CD4-positive, alpha-beta T cell treated with Interleukin-4 for 4 hours (primary cell): Measurements from ENCODE around the gene LRRC61.
A peak's percentile ranks its signal among the peaks of the same experiment; 100 is the strongest.

Source experiments
- DNase-seq: peaks from one replicate; pipeline ENCODE4 v3.0.0-alpha.2; 2020

Gene LRRC61

DNA sequence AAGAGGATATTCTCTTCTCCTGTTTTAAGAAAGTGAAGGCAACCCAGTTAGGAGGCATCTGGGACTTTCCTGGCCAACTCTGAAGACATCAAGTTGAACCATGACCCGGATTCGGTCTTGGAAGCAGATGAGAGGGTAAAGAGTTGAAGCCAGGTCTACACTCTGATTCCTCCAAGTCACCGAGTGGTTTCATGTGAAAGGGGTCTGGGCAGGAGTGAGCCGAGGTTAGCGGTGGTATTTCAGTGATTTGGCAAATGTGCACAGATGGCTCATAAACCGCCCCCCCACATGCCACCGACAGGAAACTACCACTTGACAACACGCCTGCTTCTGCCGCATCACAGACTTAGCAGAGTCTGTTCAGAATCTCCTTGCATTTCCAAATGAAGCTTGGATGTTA is 34.1 kb downstream of the LRRC61 start:
- DNase-seq = peak; percentile 86

DNA sequence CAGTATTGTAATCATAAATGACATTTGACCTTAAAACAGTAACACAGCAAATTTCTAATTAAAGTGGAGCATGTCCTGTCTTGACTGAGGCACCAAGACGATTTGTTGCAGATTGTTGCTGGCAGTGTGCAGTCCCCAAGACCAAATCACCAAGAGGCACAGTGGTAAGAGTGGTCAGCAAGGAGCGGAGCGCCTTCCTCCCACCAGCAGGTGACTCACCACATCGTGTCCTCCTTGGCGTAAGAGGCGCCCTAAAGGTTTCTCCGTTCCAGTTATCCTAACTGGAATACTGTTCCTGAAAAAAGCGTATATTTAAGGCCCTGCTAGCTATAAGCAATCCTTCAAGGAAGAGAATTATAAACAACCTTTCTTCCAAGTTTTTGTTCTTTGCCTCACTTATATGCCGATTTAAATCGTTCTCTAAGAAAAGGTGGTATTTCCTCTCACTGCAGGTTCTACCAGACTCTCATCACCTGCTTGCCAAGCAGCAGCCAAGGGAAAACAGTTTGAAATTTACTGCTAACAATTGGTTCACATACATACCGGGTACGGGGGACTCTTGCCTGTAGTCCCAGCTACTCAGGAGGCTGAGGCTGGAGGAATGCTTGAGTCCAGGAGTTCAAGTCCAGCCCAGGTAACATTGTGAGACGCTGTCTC is 34.7 kb downstream of the LRRC61 start:
- DNase-seq = no peak

DNA sequence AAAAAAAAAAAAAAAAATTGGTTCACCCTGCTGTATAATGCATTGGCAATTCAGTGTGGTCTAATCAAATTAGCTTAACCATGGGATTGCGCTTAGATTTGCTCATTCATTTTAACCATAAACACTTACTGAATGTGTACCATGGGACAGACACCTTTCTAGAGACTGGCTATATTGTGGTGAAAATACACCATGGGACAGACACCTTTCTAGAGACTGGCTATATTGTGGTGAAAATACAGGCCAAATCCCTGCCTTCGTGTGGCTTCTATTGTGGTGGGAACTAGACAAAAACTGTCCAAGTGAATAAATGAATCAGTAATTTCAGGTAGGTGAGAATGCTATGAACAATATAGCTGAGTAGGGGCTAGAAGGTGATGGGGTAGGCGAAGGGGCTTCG is 35.3 kb downstream of the LRRC61 start:
- DNase-seq = no peak

DNA sequence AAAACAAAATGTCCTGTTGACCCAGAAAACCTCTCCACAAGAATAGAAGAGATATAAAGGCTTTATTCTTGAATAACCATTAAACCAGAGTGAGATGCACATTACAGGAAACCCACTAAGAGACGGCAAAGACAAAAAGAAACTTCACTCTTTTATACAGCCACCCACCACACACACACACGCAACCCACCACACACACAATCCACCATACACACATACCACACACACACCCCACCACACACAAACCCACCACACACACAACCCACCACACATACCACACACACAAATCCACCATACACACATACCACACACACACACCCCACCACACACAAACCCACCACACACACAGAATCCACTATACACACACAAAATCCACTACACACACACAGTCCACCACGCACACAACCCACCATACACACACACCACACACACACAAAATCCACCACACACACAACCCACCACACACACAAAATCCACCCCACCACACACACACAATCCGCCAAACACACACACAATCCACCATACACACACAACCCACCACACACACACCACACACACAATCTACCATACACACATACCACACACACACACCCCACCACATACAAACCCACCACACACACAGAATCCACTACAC is 36.0 kb downstream of the LRRC61 start:
- no peak for DNase-seq

DNA sequence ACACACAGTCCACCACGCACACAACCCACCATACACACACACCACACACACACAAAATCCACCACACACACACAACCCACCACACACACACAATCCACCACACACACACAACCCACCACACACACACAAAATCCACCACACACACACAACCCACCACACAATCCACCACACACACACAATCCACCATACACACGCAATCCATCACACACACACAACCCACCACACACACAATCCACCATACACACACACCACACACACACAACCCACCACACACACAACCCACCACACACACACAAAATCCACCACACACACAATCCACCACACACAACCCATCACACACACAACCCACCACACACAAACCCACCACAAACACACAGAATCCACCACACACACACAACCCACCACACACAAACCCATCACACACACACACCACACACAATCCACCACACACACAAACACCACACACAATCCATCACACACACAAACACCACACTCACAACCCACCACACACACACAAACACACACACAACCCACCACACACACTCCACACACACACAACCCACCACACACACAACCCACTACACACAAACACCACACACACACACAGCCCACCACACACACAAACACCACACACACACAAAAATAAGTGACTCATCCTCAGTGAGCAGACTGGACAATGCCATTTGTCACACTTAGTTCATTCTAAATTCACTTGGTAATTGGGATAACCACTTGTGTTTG is 36.6 kb downstream of the LRRC61 start:
- DNase-seq = no peak

DNA sequence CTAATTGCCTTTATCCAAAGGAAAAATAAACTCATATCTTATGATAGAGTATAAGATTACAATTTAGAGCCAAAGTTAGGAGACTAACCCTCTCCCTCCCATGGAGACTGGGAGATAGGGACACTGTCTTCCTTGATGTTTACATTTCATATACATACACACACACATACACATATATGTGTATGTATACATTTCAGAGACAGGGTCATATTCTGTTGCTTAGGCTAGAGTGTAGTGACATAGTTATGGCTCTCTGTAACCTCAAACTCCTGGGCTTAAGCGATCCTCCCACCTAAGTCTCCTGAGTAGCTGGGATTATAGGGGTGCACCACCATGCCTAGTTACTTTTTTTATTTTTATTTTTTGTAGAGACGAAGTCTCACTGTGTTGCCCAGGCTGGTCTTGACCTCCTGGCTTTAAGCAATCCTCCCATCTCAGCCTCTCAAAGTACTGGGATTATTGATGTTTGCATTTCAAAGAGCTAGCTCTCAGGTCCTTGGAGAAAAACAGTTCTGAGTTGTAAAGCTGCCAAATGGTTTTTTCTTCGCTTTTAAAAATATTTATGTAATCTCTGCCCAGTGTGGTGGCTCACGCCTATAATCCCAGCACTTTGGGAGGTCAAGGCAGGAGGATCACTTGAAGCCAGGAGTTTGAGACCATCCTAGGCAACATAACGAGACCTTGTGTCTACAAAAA is 37.4 kb downstream of the LRRC61 start:
- DNase-seq = no peak

DNA sequence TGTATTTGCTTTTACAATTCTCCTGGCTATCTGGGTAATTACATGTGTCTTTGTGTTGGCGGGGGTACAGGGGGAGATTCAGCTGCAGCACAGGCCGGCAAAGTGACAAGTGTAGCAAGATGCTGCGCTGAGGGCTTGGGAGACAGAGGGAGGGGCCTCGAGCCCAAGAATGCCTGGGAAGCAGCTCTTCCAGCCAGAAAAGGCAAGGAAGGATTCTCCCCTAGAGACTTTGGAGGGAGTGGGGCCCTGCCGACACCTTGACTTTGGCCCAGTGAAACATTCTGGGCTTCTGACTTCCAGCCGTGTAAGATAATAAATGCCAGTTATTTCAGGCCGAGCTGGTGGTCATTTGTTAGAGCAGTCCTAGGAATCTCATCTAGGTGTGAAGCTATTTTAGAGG is 38.2 kb downstream of the LRRC61 start:
- DNase-seq = no peak

DNA sequence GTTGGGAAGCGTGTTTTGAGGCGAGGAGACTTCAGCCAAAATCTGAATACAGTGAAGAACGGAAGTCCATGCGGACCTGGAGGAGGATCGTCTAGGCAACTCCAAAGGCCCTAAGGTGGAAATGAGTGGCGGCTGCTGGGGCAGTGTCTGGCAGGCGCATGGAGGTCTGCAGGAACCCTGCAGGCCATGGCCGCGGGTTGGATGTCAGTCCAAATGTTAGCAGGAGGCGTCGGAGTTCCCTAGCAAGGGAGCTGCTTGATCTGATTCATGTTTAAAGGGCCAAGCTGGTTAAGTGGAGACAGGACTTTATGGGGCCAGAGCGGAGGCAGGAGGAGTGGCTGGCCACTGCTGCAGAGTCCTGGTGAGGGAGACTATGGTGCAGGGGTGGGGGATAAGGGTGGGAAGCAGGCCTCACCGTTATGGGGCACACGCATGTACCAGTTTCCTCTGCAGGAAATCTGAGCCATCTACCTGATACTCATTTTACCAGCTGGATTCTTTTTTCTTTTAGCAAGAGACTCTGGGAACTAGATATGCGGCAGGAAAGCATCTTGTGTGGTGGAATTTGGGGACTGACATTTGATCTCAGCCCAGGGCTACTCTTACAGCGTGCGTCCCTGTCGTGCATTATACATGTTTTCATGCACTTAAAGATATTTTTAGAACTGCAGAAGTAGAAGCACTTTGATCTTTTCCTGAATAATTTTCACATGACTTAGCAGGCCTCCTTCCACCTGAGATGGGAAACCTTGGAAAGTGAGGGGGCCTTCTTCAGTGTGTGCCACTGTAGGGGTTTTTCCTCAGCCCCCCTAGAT is 38.9 kb downstream of the LRRC61 start:
- DNase-seq = no peak

DNA sequence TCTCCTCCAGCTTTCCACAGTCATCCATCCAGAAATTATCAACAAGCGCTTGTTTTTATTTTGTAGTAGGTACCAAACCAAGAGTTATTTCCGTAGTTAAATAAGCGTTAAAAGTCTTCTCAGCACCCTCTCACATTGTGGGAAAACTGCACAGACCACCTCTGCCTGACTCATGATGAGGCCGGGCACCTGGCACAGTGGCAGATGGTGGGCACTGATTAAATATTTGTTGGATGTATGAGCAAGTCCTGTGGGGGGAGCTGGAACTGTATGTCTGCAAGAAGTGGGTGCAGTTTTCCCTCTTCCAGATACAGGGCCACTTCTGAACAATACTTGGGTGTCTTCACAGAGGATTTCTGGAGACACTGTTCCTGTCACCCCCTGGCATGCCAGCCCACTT is 40.2 kb downstream of the LRRC61 start:
- DNase-seq = no peak

DNA sequence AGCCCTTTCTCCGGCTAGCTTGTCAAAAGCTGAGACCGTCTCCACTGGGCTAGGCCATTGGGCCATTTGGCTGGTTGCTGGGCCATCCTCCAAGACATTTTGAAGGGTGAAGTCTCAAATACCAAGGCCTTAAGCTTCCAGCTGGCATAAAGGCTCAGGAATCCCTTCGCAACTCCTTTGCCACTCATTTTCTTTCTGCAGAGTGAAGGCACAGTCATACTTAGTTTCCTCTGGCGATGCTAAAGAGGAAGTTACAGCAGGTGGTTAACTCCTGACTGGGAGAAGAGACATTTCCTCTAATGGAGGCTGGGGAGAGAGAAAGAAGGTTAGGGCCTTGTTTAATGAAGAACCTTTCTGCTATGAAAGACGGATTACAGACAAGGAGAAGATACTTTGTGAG is 40.7 kb downstream of the LRRC61 start:
- DNase-seq = no peak

DNA sequence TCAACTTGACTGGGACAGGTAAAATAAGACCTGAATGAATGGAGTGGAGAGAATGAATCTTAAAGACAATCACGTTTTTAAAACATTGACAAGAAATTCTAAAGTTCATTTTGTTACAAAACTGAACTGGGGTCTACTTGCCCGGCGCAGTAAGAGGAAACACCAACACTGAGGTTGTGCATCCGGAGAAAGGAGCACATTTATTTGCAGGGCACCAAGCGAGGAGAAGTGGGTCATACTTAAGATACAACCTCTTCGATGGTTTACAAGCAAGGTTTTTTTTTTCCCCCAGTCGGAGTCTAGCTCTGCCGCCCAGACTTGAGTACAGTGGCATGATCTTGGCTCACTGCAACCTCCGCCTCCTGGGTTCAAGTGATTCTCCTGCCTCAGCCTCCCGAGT is 42.0 kb downstream of the LRRC61 start:
- DNase-seq = no peak

DNA sequence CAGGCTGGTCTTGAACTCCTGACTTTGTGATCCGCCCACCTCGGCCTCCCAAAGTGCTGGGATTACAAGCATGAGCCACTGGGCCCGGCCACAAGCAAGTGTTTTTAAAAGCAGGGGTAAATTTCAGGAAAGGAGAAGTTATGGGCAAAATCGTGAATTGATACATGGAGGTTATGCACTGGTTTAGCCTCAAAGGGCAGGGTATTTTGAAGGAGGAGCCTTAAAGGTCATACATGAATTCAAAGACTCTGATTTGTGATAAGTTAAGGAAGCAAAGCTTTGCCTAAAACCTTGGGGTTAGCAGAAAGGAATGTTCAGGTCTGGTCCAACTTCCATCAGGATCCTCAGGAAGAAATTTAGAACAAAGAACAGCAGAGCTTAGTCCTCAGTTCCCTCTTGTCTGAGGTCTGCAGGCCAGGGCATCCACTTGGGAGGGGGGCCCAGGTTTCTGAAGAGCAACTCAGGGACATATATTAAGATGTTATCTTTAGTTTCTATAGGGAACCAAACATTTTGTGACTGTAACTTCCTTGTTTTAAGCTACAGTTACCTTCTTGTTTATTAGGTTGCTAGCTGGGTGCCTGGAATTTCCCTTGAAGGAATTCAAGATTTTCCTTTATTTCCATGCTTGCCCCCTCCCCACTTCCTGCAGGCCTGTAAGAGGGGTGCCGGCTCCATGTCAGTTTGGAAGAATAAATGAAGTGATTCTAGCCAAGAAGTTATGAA is 42.7 kb downstream of the LRRC61 start:
- DNase-seq = no peak

DNA sequence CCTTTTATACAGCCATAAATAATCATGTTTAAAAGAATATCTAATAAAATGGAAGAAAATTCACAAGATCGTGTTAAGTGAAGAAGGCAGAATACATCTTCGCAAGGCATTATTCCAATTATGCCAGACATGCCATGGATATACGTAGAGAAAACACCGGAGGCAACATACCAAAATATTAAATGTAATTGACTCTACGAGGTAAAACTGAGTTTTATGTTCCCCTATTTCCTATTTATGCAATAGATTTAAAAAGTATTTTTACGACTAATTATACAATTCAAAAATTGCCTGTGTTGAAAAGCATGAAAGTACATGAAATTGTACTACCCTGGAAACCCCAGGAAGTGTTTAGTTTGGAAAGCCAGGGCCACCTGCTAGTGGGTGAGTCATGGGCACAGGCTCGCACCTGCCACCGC is 44.5 kb downstream of the LRRC61 start:
- no peak for DNase-seq

DNA sequence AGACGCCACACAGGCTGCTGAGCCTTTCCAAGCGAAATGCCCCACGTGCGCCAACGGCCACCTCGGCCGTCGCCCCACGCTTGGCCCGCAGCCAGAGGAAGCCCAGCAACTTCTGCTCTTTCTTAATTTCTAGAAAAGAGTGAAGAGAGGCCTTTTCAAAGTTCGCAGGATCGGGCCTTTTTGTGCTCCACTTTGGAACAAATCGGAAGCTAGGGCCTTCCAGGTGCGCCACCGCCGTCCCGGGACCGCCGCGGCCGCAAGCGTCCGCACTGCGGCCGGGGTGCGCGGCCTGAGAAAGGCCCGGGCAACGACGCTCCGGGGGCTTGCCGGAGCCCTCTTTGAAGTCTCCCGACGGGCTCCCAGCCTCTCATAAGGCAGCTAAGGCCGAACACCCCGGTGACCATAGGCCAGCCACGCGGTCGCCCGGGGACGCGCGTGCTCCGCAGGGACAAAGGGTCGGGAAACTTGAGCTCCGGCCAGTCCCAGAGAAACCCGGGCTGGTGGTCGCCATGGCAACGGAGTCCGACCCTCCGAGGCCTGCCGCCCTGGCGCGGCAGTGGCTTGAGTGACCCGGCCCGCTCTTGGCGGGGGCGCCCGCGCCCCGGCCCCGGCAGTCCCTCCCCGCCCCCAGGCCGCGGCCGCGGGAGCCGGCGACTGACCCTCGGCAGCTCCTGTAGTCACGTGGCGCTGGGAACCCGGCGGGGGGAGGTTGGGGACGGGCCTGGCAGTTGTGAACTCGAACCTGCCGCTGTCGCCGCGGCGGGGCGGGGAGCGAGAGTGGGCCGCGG is 45.1 kb downstream of the LRRC61 start, which contains the start of gene REPIN1:
REPIN1 (plus strand) TSS at position 727 of the 788 bp plus-strand sequence. CDS start 890 bp downstream, outside the sequence.
- peak; percentile 89 for DNase-seq

DNA sequence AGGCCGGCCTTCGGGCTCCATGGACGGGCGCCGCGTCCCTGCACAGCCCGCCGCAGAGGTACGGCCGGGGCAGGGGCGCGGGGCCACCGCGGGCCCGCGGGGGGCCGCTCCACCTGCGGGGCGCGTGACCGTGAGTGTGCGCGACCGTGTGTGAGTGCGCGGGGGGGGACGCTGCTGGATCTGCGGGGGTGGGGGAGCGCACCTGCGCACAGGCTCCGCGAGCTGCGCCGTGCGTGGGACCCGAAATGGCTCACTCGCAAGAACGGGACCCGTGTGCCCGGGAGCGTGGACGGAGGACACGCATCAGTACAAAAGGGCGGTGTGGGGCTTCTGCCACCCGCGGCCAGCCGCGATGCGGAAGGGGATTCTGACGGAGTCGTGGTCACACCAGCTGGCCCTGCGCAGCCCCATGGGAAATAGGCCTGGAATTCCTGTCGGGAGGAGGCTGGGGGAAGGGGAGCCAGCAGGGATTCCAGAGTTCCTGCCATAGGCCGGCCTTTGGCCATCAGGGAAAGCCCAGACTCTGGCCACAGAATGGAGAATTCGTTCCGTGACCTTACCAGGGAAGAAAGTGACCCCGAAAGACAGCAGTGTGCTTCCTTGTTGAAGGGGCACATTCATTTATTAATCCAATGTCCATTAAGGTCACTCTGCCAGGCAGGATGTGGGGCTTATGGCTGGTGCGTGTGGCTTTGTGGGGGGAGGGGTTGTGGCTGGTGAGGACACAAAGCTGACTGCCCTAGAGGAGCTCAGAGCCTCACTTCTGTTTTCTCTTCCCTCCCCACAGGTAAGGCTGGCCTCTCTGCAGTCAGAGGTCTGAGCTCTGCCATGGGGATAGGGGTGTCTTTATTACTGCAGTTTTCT is 46.0 kb downstream of the LRRC61 start:
- DNase-seq = peak; percentile 52

DNA sequence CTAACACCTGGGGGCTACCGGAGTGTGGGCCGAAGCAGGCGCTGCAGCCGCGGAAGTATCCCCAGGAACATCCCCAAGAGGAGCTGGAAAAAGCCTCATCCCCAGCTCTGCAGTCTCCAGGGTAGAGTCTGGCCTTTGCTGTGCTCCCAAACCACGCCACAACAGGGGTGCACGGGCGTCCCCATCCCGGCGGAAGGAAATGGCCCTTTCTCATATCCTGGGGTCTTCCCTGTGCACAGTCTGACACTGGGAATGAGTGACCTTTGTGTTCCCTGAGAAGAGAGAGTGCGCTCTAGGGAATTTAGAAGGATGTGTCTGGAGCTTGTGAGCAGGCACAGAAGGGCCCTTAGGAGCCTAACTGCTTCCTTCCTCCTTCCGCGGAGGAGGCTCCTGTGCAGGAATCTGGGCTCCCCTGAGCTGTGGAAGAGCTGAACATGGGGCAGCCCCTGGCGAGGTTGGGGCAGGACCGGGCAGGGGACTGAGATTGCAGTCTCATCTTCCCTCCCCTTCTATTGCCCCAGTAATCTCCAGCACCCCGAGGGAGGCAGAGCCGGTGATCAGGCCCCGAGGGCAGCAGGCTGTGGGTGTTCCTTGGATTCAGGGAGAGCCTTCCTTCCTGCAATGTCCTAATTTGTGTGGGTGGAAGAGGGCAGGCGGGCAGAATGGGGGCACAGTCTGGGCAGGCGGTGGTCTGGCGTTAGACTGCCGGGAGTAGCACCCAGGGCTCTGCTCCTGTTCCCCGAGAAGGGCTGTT is 46.8 kb downstream of the LRRC61 start:
- DNase-seq = no peak

DNA sequence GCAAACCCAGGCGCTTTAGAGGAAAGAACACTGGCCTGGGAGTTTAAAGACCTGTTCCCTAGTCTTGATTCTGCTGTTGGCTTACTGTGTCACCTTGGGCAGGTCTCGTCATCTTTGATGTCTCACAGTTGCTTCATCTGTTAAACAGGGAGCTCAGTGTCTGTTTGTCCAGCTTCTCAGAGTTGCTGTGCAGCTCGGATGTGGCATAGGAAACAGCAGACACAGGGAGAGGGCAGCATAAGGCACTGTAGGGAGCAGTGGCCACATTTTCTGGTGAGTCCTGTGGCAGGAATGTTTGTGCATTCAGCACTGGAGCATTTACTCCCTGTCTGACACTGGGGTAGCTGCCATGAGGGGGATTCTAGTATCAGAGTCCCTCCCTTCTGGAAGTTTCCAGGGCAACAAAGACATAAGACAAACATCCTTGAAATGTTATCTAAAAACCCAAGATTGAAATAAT is 47.5 kb downstream of the LRRC61 start:
- no peak for DNase-seq

DNA sequence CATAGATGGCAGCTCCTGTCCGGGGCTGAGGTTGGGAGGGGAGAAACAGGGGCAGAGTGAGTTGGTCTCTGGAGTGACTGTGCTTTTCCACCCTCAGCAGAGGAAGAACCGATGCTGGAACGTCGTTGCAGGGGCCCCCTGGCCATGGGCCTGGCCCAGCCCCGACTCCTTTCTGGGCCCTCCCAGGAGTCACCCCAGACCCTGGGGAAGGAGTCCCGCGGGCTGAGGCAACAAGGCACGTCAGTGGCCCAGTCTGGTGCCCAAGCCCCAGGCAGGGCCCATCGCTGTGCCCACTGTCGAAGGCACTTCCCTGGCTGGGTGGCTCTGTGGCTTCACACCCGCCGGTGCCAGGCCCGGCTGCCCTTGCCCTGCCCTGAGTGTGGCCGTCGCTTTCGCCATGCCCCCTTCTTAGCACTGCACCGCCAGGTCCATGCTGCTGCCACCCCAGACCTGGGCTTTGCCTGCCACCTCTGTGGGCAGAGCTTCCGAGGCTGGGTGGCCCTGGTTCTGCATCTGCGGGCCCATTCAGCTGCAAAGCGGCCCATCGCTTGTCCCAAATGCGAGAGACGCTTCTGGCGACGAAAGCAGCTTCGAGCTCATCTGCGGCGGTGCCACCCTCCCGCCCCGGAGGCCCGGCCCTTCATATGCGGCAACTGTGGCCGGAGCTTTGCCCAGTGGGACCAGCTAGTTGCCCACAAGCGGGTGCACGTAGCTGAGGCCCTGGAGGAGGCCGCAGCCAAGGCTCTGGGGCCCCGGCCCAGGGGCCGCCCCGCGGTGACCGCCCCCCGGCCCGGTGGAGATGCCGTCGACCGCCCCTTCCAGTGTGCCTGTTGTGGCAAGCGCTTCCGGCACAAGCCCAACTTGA is 48.2 kb downstream of the LRRC61 start:
- DNase-seq = no peak
